ENCODE measurements around the gene RXFP1.

Gene RXFP1

GRCh38 chr4:158543191-158543590, 21.5 kb downstream of the RXFP1 start:
- Histone ChIP-seq H3K4me3 (ENCODE audit: low read length) (no peak overlapping the region), H3K36me3 (ENCODE audit: control insufficient read depth, insufficient read depth, low read length, severe bottlenecking) (no peaks in the 10 kb centered on the region), H3K27me3 (replicated peaks; ENCODE audit: control insufficient read depth, insufficient read depth, low read length) (no peaks in the 10 kb centered on the region), H3K9me3 (ENCODE audit: control insufficient read depth, low read length) (no peaks in the 10 kb centered on the region), H3K4me1 (ENCODE audit: control insufficient read depth, insufficient read depth, low read length) (no peaks in the 10 kb centered on the region), H3K9ac (ENCODE audit: low read length) (no peak overlapping the region)
- DNase-seq (ENCODE audit: low read depth) = no peak

DNA sequence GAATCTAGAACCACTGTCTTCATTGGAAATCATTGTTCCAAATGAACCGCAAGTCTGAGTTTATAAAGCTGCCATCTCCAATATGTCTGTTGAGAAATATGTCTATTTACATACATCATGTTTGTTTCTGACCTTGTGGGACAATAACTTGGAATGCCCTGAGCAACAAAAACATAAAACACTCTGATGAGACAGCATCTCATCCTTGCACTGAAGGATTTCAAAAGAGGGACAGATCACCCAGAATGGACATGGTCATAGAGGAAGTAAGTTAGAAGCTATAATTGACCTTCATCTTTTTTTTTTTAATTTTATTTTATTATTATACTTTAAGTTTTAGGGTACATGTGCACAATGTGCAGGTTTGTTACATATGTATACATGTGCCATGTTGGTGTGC, 22.5 kb downstream of the RXFP1 start:
- H3K9me3 ChIP-seq (ENCODE audit: control insufficient read depth, low read length) = no peaks in the 10 kb centered on the region
- H3K27me3 ChIP-seq (replicated peaks; ENCODE audit: control insufficient read depth, insufficient read depth, low read length) = no peaks in the 10 kb centered on the region
- H3K36me3 ChIP-seq (ENCODE audit: control insufficient read depth, insufficient read depth, low read length, severe bottlenecking) = no peaks in the 10 kb centered on the region
- H3K9ac ChIP-seq (ENCODE audit: low read length) = no peak overlapping the region
- H3K4me3 ChIP-seq (ENCODE audit: low read length) = no peak overlapping the region
- H3K4me1 ChIP-seq (ENCODE audit: control insufficient read depth, insufficient read depth, low read length) = no peaks in the 10 kb centered on the region
- no peak for DNase-seq (ENCODE audit: low read depth)

DNA sequence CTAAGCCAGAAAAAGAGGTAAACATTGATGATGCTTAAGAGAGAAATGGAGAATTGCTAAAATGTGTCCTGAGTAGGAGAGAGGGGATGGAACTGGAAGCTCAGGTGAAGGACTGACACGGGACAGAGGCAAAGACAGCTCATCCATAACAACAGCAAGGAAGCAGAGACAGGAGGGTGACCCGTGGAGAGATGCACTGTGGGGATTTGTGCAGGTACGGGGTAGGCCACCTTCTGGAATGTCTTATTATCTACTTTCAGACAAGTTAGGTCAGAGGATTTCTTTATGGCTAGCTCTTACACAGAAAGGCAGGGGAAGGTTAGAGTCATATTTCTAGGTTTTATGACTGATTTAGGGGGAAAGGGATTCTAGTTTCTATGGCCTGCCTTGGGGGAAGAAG, 31.7 kb downstream of the RXFP1 start:
- H3K36me3 ChIP-seq (ENCODE audit: control insufficient read depth, insufficient read depth, low read length, severe bottlenecking) = no peaks in the 10 kb centered on the region
- H3K9me3 ChIP-seq (ENCODE audit: control insufficient read depth, low read length) = no peaks in the 10 kb centered on the region
- no peaks in the 10 kb centered on the region for H3K4me1 ChIP-seq (ENCODE audit: control insufficient read depth, insufficient read depth, low read length)
- H3K27me3 ChIP-seq (replicated peaks; ENCODE audit: control insufficient read depth, insufficient read depth, low read length) = no peaks in the 10 kb centered on the region
- H3K4me3 ChIP-seq (ENCODE audit: low read length) = no peak overlapping the region
- DNase-seq (ENCODE audit: low read depth) = no peak
- H3K9ac ChIP-seq (ENCODE audit: low read length) = no peak overlapping the region

GRCh38 chr4:158560284-158560683, 38.6 kb downstream of the RXFP1 start:
- no peak overlapping the region for H3K9ac ChIP-seq (ENCODE audit: low read length)
- H3K36me3 ChIP-seq (ENCODE audit: control insufficient read depth, insufficient read depth, low read length, severe bottlenecking) = no peaks in the 10 kb centered on the region
- no peaks in the 10 kb centered on the region for H3K4me1 ChIP-seq (ENCODE audit: control insufficient read depth, insufficient read depth, low read length)
- no peaks in the 10 kb centered on the region for H3K27me3 ChIP-seq (replicated peaks; ENCODE audit: control insufficient read depth, insufficient read depth, low read length)
- H3K9me3 ChIP-seq (ENCODE audit: control insufficient read depth, low read length) = no peaks in the 10 kb centered on the region
- no peak for DNase-seq (ENCODE audit: low read depth)
- no peak overlapping the region for H3K4me3 ChIP-seq (ENCODE audit: low read length)

DNA sequence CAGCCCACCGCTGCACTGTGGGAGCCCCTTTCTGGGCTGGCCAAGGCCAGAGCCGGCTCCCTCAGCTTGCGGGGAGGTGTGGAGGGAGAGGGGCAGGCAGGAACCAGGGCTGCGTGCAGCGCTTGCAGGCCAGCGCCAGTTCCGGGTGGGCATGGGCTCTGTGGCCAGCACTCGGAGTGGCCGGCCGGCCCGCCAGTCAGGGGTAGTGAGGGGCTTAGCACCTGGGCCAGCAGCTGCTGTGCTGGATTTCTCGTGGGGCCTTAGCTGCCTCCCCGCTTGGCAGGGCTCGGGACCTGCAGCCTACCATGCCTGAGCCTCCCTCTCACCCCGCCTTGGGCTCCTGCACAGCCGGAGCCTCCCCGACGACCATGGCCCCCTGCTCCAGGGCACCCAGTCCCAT, 45.2 kb downstream of the RXFP1 start:
- no peaks in the 10 kb centered on the region for H3K9me3 ChIP-seq (ENCODE audit: control insufficient read depth, low read length)
- no peak for DNase-seq (ENCODE audit: low read depth)
- H3K4me3 ChIP-seq (ENCODE audit: low read length) = no peak overlapping the region
- H3K9ac ChIP-seq (ENCODE audit: low read length) = no peak overlapping the region
- peaks cover 1% of the 10 kb centered on the region for H3K27me3 ChIP-seq (replicated peaks; ENCODE audit: control insufficient read depth, insufficient read depth, low read length)
- no peaks in the 10 kb centered on the region for H3K4me1 ChIP-seq (ENCODE audit: control insufficient read depth, insufficient read depth, low read length)
- no peaks in the 10 kb centered on the region for H3K36me3 ChIP-seq (ENCODE audit: control insufficient read depth, insufficient read depth, low read length, severe bottlenecking)

GRCh38 chr4:158571736-158572135, 50.1 kb downstream of the RXFP1 start:
- H3K4me1 ChIP-seq (ENCODE audit: control insufficient read depth, insufficient read depth, low read length) = no peaks in the 10 kb centered on the region
- no peak overlapping the region for H3K9ac ChIP-seq (ENCODE audit: low read length)
- H3K36me3 ChIP-seq (ENCODE audit: control insufficient read depth, insufficient read depth, low read length, severe bottlenecking) = no peaks in the 10 kb centered on the region
- H3K4me3 ChIP-seq (ENCODE audit: low read length) = no peak overlapping the region
- H3K27me3 ChIP-seq (replicated peaks; ENCODE audit: control insufficient read depth, insufficient read depth, low read length) = peaks cover 6% of the 10 kb centered on the region
- no peaks in the 10 kb centered on the region for H3K9me3 ChIP-seq (ENCODE audit: control insufficient read depth, low read length)
- DNase-seq (ENCODE audit: low read depth) = no peak

GRCh38 chr4:158572608-158573007, 50.9 kb downstream of the RXFP1 start:
- Histone ChIP-seq H3K36me3 (ENCODE audit: control insufficient read depth, insufficient read depth, low read length, severe bottlenecking) (no peaks in the 10 kb centered on the region), H3K27me3 (replicated peaks; ENCODE audit: control insufficient read depth, insufficient read depth, low read length) (peaks cover 6% of the 10 kb centered on the region), H3K4me3 (ENCODE audit: low read length) (no peak overlapping the region), H3K9ac (ENCODE audit: low read length) (no peak overlapping the region), H3K4me1 (ENCODE audit: control insufficient read depth, insufficient read depth, low read length) (no peaks in the 10 kb centered on the region), H3K9me3 (ENCODE audit: control insufficient read depth, low read length) (no peaks in the 10 kb centered on the region)
- no peak for DNase-seq (ENCODE audit: low read depth)

- peak overlapping the region; percentile 34 for H3K9ac ChIP-seq (ENCODE audit: low read length)
- no peaks in the 10 kb centered on the region for H3K9me3 ChIP-seq (ENCODE audit: control insufficient read depth, low read length)
- no peaks in the 10 kb centered on the region for H3K36me3 ChIP-seq (ENCODE audit: control insufficient read depth, insufficient read depth, low read length, severe bottlenecking)
- H3K4me1 ChIP-seq (ENCODE audit: control insufficient read depth, insufficient read depth, low read length) = no peaks in the 10 kb centered on the region
- no peak overlapping the region for H3K4me3 ChIP-seq (ENCODE audit: low read length)
- peak; percentile 53 for DNase-seq (ENCODE audit: low read depth)
- no peaks in the 10 kb centered on the region for H3K27me3 ChIP-seq (replicated peaks; ENCODE audit: control insufficient read depth, insufficient read depth, low read length)
These were observed 56.8 kb downstream of the RXFP1 start for GRCh38 chr4:158578476-158578875.

DNA sequence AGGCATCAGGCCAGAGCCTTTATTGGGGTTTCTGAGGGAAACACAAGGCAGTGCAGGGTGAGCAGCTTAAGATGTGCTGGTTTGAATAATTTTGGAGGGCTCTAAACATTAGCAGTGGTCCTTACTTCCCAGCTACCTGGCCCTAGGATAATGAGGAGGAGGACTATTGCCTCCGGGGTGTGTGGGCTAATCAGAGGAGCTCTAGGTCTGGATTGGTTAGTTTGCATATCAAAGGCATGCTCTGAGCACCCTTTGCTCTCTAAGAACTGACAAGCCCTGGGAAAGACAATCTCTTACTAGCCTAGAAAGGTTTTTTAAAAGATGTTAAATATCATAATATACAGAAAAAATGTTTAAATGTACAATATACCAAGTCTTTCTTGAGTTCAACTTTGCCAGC, 58.4 kb downstream of the RXFP1 start:
- Histone ChIP-seq H3K9me3 (ENCODE audit: control insufficient read depth, low read length) (no peaks in the 10 kb centered on the region), H3K27me3 (replicated peaks; ENCODE audit: control insufficient read depth, insufficient read depth, low read length) (no peaks in the 10 kb centered on the region), H3K9ac (ENCODE audit: low read length) (no peak overlapping the region), H3K36me3 (ENCODE audit: control insufficient read depth, insufficient read depth, low read length, severe bottlenecking) (no peaks in the 10 kb centered on the region), H3K4me3 (ENCODE audit: low read length) (no peak overlapping the region), H3K4me1 (ENCODE audit: control insufficient read depth, insufficient read depth, low read length) (no peaks in the 10 kb centered on the region)
- DNase-seq (ENCODE audit: low read depth) = no peak

- Histone ChIP-seq H3K36me3 (ENCODE audit: control insufficient read depth, insufficient read depth, low read length, severe bottlenecking) (no peaks in the 10 kb centered on the region), H3K4me3 (ENCODE audit: low read length) (no peak overlapping the region), H3K27me3 (replicated peaks; ENCODE audit: control insufficient read depth, insufficient read depth, low read length) (no peaks in the 10 kb centered on the region), H3K9me3 (ENCODE audit: control insufficient read depth, low read length) (no peaks in the 10 kb centered on the region), H3K4me1 (ENCODE audit: control insufficient read depth, insufficient read depth, low read length) (no peaks in the 10 kb centered on the region), H3K9ac (ENCODE audit: low read length) (no peak overlapping the region)
- DNase-seq (ENCODE audit: low read depth) = peak; percentile 65
These were observed 59.5 kb downstream of the RXFP1 start for GRCh38 chr4:158581161-158581560.

- no peak for DNase-seq (ENCODE audit: low read depth)
- H3K9ac ChIP-seq (ENCODE audit: low read length) = no peak overlapping the region
- no peaks in the 10 kb centered on the region for H3K27me3 ChIP-seq (replicated peaks; ENCODE audit: control insufficient read depth, insufficient read depth, low read length)
- peaks cover 2% of the 10 kb centered on the region for H3K9me3 ChIP-seq (ENCODE audit: control insufficient read depth, low read length)
- H3K4me3 ChIP-seq (ENCODE audit: low read length) = no peak overlapping the region
- no peaks in the 10 kb centered on the region for H3K4me1 ChIP-seq (ENCODE audit: control insufficient read depth, insufficient read depth, low read length)
- H3K36me3 ChIP-seq (ENCODE audit: control insufficient read depth, insufficient read depth, low read length, severe bottlenecking) = no peaks in the 10 kb centered on the region
These were observed 65.2 kb downstream of the RXFP1 start for GRCh38 chr4:158586881-158587280.

GRCh38 chr4:158588285-158588684, 66.6 kb downstream of the RXFP1 start:
- no peak for DNase-seq (ENCODE audit: low read depth)
- no peak overlapping the region for H3K4me3 ChIP-seq (ENCODE audit: low read length)
- H3K27me3 ChIP-seq (replicated peaks; ENCODE audit: control insufficient read depth, insufficient read depth, low read length) = no peaks in the 10 kb centered on the region
- H3K9ac ChIP-seq (ENCODE audit: low read length) = no peak overlapping the region
- peaks cover 2% of the 10 kb centered on the region for H3K9me3 ChIP-seq (ENCODE audit: control insufficient read depth, low read length)
- no peaks in the 10 kb centered on the region for H3K36me3 ChIP-seq (ENCODE audit: control insufficient read depth, insufficient read depth, low read length, severe bottlenecking)
- H3K4me1 ChIP-seq (ENCODE audit: control insufficient read depth, insufficient read depth, low read length) = no peaks in the 10 kb centered on the region
